HG02885 (cell line): Measurements from ENCODE around the gene AGGF1.
"Not testable (repeated sequence)": the region's sequence is repeated elsewhere in the genome, so short reads cannot be mapped to it uniquely, and the experiment has no call there.

Experiments
- ATAC-seq: cut with Tn5 transposase; IDR thresholded peaks from one replicate; pipeline ENCODE4 v1.9.1; 2021; ENCODE audit warnings: mild to moderate bottlenecking; ENCODE audit not compliant: unreplicated experiment, poor library complexity

AGGF1 gene

GRCh38 chr5:77022511-77023417, 7.4 kb upstream of the AGGF1 start:
- no peak for ATAC-seq

DNA sequence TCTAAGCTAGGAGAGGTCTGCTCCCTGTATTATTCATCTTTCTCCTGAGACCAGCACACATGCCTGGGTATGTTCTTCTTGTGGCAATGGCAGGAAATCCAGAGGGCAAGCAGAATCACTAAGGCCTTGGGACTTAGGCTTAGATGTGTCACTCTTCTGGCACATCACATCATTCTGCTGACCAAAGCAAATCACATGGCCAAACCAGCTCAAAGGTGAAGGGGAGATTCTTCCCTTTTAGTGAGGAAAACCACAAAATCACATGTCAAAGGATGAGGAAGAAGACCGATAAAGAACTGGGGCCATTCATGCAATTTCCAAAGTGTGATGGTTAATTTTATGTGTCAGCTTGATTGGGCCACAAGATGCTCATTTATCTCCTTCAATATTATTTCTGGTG, 5.7 kb upstream of the AGGF1 start:
- no peak for ATAC-seq

- ATAC-seq = no peak
Observed at GRCh38 chr5:77028631-77029375, 1.4 kb upstream of the AGGF1 start.

DNA sequence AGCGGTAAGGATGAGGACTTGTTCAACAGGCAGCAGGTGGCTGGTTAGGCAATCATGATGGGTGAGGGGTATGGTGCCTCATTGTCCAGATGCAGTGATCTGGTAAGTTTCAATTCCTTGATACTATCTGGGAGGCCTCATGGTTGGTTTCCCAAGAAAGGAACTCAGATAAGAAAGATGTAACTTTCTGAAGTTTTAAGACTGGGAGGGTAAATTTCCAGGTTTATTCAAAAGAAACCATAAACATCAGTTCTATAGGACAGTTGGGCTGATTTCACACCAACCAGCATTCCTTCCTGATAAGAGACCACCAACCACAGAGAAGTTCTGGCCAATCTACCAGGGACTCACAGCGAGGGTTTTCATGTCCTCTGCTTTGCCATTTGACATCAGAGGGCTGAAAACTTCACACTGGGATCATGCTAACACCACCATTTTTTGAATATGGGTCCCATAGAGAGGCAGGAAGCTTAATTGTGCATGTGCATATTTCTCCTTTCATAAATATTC, 773 bp upstream of the AGGF1 start:
- no peak for ATAC-seq

GRCh38 chr5:77031891-77032290, 1.7 kb downstream of the AGGF1 start:
- no peak for ATAC-seq

DNA sequence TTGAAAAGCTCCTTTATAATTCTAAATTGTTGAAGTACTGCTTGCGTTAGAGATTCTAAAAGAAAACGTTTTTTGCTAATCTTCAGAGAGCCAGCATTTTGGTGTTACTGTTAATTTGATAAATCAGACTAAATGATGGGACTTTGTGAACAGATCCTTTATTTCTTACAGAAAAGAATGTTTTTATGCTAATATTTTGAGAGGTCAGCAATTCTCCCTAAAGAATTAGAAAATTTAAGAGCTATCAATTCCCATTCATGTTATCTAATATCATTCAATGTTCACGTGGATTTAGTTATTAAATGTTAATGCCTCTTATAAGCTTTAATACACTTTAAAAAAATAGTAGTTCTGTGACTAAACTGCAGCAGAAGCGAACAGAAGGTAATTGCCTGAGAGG, 2.4 kb downstream of the AGGF1 start:
- ATAC-seq = no peak

DNA sequence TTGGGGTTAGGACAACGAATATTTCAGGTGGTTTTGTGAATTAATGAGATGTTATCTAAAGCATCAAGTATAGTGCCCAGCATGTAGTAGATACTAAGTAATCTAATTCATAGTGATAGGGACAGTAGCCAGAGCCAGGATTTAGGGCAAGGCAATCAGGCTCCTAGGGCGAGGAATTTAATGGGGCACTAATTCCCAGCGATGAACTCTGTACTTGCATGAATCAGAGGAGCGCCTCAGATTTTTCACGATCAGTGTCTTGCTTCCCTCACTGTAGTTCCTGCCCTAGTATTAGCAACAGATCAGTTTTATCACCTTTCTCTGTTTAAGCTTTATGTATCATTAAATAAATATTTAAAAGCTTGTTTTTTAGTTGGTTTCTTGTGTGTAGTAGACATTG, 3.1 kb downstream of the AGGF1 start:
- no peak for ATAC-seq

GRCh38 chr5:77035950-77036349, 5.7 kb downstream of the AGGF1 start:
- ATAC-seq = no peak

GRCh38 chr5:77046416-77047073, 16.3 kb downstream of the AGGF1 start:
- ATAC-seq = no peak

DNA sequence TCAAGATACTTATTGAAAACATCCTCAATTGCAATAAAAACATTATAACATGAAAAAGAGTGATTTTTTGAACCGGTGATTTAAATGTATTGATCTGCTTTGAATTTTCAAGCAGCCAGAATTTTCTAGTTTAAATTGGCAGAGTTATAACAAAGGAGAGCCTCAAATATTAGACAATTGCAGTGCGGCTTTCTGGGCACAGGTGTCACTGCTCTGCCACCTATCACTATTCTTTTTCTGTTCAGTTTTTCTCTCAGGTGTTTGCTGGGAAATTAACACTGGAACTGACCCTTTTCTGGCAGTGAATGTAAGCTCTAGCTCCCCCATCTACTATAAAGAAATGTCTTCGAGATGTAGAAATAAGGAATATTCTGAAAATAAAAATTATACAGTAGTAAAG, 33.8 kb downstream of the AGGF1 start:
- no peak for ATAC-seq

GRCh38 chr5:77065256-77065655, 35.1 kb downstream of the AGGF1 start:
- no peak for ATAC-seq

- ATAC-seq = peak; percentile 35
Observed at GRCh38 chr5:77066184-77066583, 36.0 kb downstream of the AGGF1 start.

- ATAC-seq = peak; percentile 51
Observed at GRCh38 chr5:77066823-77067442, 36.7 kb downstream of the AGGF1 start.

DNA sequence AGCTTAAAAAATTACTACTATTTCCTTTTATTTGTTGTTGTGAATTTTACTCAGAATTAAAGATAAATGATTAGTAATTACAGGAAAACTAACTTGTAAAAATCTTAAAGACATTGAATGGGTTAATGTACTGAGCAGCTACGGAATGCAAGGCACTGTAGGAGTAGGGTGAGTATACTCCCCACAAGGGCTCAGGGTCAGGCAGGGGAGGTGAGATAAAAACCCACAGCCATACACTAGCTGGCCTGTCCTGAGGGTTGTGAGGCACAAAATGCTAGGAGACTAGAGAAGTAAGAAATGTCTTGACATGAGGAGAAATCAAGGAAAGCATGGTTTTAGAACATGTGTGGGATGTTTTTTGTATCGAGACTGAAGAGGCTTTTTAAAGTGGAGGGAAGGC, 43.5 kb downstream of the AGGF1 start:
- no peak for ATAC-seq

GRCh38 chr5:77074745-77075144, 44.5 kb downstream of the AGGF1 start:
- ATAC-seq = no peak

DNA sequence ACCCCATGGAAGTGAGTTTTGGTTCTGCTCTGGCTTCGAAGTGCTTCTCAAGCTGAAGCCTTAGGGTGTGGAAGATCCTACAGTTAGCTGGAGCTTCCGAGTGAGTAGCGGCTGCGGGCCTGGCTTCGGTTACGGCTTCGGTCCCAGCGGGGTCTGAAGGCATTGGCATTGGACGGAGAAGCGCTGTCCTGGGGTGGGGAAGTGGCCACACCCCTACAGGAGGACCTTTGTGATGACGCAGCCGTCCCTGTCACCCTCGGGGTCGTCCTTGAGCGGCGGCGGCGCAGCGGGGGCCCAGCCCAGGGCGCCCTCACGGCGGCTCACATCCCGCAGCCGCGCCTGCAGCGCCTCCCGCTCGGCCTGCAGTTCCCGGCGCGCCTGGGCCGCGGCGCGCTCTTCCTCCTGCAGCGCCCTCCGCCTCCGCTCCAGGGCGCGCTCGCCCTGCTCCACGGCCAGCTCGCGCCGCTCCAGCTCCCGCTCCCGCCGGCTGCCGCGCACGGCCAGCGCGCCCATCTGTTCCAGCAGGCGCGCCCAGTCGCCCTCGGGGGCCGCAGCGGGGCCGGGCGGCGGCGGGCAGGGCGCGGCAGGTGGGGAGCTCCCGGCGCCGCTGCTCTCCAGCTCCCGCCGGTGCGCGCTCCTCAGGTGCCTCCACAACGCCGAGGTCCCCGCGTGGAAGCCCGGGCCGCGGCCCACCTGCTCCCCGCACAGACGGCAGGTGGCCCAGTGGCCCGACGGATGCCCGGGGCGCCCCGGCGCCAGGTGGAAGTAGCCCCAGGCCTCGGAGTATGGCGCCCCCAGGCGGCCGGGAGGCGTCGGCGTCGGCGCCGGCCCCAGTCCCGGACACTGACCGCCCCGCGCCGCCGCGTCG, 47.0 kb downstream of the AGGF1 start:
- peak; percentile 91 for ATAC-seq

DNA sequence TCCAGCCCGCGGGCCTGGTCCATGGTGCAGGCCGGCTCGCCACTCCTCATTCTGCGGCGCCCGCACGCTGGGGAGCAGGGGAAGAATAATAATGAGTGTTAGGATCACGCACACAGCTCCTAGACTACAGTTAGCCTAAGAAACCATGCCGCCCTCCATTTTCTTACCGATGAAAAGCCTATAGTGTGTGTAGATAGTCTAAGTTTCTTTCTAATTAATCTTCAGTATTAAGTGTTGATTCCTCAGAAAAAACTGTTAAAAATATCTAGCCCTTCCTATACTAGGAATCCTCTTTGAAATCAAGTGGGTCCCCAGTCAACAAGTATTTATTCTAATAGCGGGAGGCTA, 47.6 kb downstream of the AGGF1 start:
- no peak for ATAC-seq

DNA sequence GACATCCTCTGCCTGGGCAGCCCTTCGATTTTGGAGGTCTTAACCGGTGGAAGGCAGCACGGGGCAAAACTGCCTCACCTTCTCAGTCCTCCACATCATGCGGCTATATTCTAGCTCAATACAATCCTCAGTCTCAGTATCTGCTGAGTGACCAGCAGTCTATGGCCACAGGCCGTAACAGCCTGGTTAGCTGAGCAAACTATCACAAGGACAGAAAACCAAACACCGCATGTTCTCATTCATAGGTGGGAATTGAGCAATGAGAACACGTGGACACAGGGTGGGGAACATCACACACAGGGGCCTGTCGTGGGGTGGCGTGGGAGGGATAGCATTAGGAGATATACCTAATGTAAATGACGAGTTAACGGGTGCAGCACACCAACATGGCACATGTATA, 50.3 kb downstream of the AGGF1 start:
- not testable (repeated sequence) for ATAC-seq

GRCh38 chr5:77080905-77081304, 50.7 kb downstream of the AGGF1 start:
- no peak for ATAC-seq

DNA sequence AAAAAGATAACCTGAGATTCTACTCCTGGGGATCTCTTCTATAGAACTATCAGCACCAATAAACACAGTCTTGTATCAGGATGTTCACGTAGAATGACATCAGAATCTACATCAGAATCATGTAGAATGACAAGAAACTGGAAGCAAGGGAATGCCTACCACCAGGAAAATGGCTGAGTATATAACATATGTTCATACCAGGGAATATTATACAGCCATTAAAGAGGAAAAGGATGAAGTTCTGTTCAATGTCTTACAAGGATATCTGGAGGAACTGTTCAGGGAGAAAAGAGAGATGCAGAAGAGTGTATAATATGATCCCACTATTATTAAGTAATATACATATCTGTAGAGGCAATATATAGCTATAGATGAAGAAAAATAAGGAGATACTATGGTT, 52.1 kb downstream of the AGGF1 start:
- no peak for ATAC-seq
